ENCODE measurements around the gene CXCL9. TPM values are rescaled to one million over a fixed set of nuclear protein-coding genes. Genes with fewer than 3 reads are reported as not detected.
A peak's percentile ranks its signal among the peaks of the same experiment; 100 is the strongest.

Gene CXCL9
- total and polyA plus RNA-seq, 2 donors (not counting 1 experiment from before 2014, with no cell fraction given), result not detected

DNA sequence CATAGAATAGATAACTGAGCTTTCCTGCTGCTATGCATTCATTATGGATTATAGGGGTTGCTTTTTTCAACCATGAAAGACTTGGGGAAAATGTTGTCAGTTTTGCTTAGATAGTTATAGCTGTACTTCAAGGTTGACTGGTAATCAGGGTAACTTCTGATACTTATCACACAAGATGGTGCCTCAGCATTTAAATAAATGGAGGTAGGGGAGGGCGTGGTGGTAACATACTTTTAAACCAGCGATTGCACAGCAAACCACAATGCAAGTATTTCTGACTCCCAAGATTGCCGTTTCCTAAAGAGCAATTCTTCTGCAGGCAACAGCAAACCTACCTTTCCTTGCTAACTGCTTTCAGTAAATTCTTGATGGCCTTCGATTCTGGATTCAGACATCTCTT lies 14.7 kb upstream of the CXCL9 start:
- Histone ChIP-seq H3K9me3 (ENCODE audit: control extremely low read depth in 1 of 3, control insufficient read depth in 2 of 3, insufficient read depth in 1 of 3, low read length in 2 of 3) (no peaks in the 10 kb centered on the region), H3K36me3 (replicated peaks in 1 of 2; ENCODE audit: control extremely low read depth in 1 of 2, control insufficient read depth in 1 of 2, extremely low read depth in 1 of 2, insufficient read depth in 2 of 2, low read length in 1 of 2) (no peaks in the 10 kb centered on the region), H3K4me1 (ENCODE audit: control insufficient read depth in 2 of 2, insufficient read depth in 2 of 2, low read length in 2 of 2) (peaks cover 12 to 21% of the 10 kb centered on the region in 2 donors), H4K20me1 (ENCODE audit: control insufficient read depth, insufficient read depth, low read length, poor library complexity, severe bottlenecking) (no peaks in the 10 kb centered on the region), H3K79me2 (ENCODE audit: control insufficient read depth, insufficient read depth, low read length) (no peaks in the 10 kb centered on the region), H3K4me2 (replicated peaks; ENCODE audit: low read depth, low read length, poor library complexity, severe bottlenecking) (no peak overlapping the region), H3K27ac (ENCODE audit: low read length in 2 of 2) (no peak overlapping the region), H3K27me3 (replicated peaks in 1 of 4; ENCODE audit: control extremely low read depth in 1 of 4, control insufficient read depth in 3 of 4, insufficient read depth in 4 of 4, low read length in 3 of 4) (no peaks in the 10 kb centered on the region), H3K4me3 (ENCODE audit: control extremely low read depth in 1 of 5, extremely low read depth in 1 of 5, insufficient read depth in 1 of 5, low read depth in 2 of 5, low read length in 4 of 5) (no peak overlapping the region), H3K9ac (ENCODE audit: low read length) (no peak overlapping the region), H2AFZ (ENCODE audit: insufficient read depth, low read depth, low read length, poor library complexity, severe bottlenecking) (peak overlapping the region; percentile 11)
- H3K27me3 Mint-ChIP-seq, result no peaks in the 10 kb centered on the region
- H3K27ac Mint-ChIP-seq, result no peak overlapping the region
- H3K9me3 Mint-ChIP-seq (ENCODE audit: insufficient read depth), result peaks cover 2% of the 10 kb centered on the region
- 100% methylated on average over 1 of the region's 4 CpGs for WGBS (ENCODE audit: insufficient coverage)
- intact Hi-C loops (cut with micrococcal nuclease), result loop anchor here (5.0 kb wide), 1 partner anchor 35 kb away; no protein-coding TSS in a partner anchor
- H3K4me1 Mint-ChIP-seq, result peaks cover 27% of the 10 kb centered on the region
- no peak for DNase-seq
- ATAC-seq (ENCODE audit: low read depth), result no peak
- ChIA-PET CTCF (interaction anchor here (0.6 to 0.9 kb wide), 2 partner anchors 12 to 26 kb away, joined by 3 read pairs; no protein-coding TSS in a partner anchor), POLR2A (no interaction called here)
- no peak overlapping the region for H3K4me3 Mint-ChIP-seq
- no peak for TF ChIP-seq CTCF (IDR thresholded peaks at IDR 0.05)

GRCh38 chr4:76017056-76017686 lies 9.9 kb upstream of the CXCL9 start:
- no peaks in the 10 kb centered on the region for H3K27me3 ChIP-seq (replicated peaks in 1 of 4; ENCODE audit: control extremely low read depth in 1 of 4, control insufficient read depth in 3 of 4, insufficient read depth in 4 of 4, low read length in 3 of 4)
- ChIA-PET POLR2A (no interaction called here), CTCF (no interaction called here)
- 100% methylated on average over 1 of the region's 3 CpGs for WGBS (ENCODE audit: insufficient coverage)
- H3K27me3 Mint-ChIP-seq, result no peaks in the 10 kb centered on the region
- no peak overlapping the region for H3K27ac Mint-ChIP-seq
- peaks cover 29% of the 10 kb centered on the region for H3K4me1 Mint-ChIP-seq
- no peaks in the 10 kb centered on the region for H4K20me1 ChIP-seq (ENCODE audit: control insufficient read depth, insufficient read depth, low read length, poor library complexity, severe bottlenecking)
- H3K4me3 Mint-ChIP-seq, result no peak overlapping the region
- H3K9me3 Mint-ChIP-seq (ENCODE audit: insufficient read depth), result peaks cover 2% of the 10 kb centered on the region
- H3K4me3 ChIP-seq (ENCODE audit: control extremely low read depth in 1 of 5, extremely low read depth in 1 of 5, insufficient read depth in 1 of 5, low read depth in 2 of 5, low read length in 4 of 5), result no peak overlapping the region
- intact Hi-C loops (cut with micrococcal nuclease), result no loop called here
- H3K9ac ChIP-seq (ENCODE audit: low read length), result no peak overlapping the region
- H3K27ac ChIP-seq (ENCODE audit: low read length in 2 of 2), result no peak overlapping the region
- DNase-seq (no peak), ATAC-seq (ENCODE audit: low read depth) (no peak)
- H3K36me3 ChIP-seq (replicated peaks in 1 of 2; ENCODE audit: control extremely low read depth in 1 of 2, control insufficient read depth in 1 of 2, extremely low read depth in 1 of 2, insufficient read depth in 2 of 2, low read length in 1 of 2), result no peaks in the 10 kb centered on the region
- no peaks in the 10 kb centered on the region for H3K9me3 ChIP-seq (ENCODE audit: control extremely low read depth in 1 of 3, control insufficient read depth in 2 of 3, insufficient read depth in 1 of 3, low read length in 2 of 3)
- H3K4me2 ChIP-seq (replicated peaks; ENCODE audit: low read depth, low read length, poor library complexity, severe bottlenecking), result no peak overlapping the region
- H2AFZ ChIP-seq (ENCODE audit: insufficient read depth, low read depth, low read length, poor library complexity, severe bottlenecking), result no peak overlapping the region
- TF ChIP-seq EZH2 (IDR thresholded peaks at IDR 0.05; ENCODE audit: borderline replicate concordance, insufficient read depth, low read depth, low read length, poor library complexity, severe bottlenecking) (no peak), CTCF (IDR thresholded peaks at IDR 0.05) (no peak)
- H3K4me1 ChIP-seq (ENCODE audit: control insufficient read depth in 2 of 2, insufficient read depth in 2 of 2, low read length in 2 of 2), result peaks cover 12 to 17% of the 10 kb centered on the region in 2 donors
- H3K79me2 ChIP-seq (ENCODE audit: control insufficient read depth, insufficient read depth, low read length), result no peaks in the 10 kb centered on the region

All from B cell (primary cell).